WTC11 (cell line): ENCODE measurements around the gene POLR3A. TPM values are rescaled to one million over a fixed set of nuclear protein-coding genes. Genes with fewer than 3 reads are reported as not detected.

Experiments used
- ATAC-seq: fragments of 200-7000 bp; cut with Tn5 transposase; 2 replicates; pipeline ENCODE4 v1.10.0; 2021; ENCODE audit warnings: mild to moderate bottlenecking, moderate library complexity
- CTCF ChIA-PET: fragments of 300-600 bp; sonication (Branson Sonifier 250); formaldehyde crosslinking; loops from one replicate; lab custom pipeline; 2021; ENCODE audit warnings: antibody characterized with exemption; lab: Charles Lee
- POLR2A ChIA-PET: fragments of 350-600 bp; sonication (Branson Sonifier 250); formaldehyde crosslinking; loops from one replicate; lab custom pipeline; 2021; ENCODE audit warnings: antibody characterized with exemption; lab: Charles Lee
- DNase-seq: peaks from one replicate; pipeline ENCODE4 v3.0.0; 2021; ENCODE audit warnings: low spot score
- H3K27ac Mint-ChIP-seq: 2 replicates; pipeline ENCODE4 v1.8.0; 2021; ENCODE audit warnings: mixed read lengths
- H3K27me3 Mint-ChIP-seq: 2 replicates; pipeline ENCODE4 v1.8.0; 2021; ENCODE audit warnings: low read depth, mild to moderate bottlenecking, moderate library complexity, mixed read lengths
- H3K36me3 Mint-ChIP-seq: 2 replicates; pipeline ENCODE4 v1.8.0; 2021; ENCODE audit warnings: mixed read lengths
- H3K4me1 Mint-ChIP-seq: 2 replicates; pipeline ENCODE4 v1.8.0; 2022; ENCODE audit warnings: mixed read lengths
- H3K4me3 Mint-ChIP-seq: 2 replicates; pipeline ENCODE4 v1.8.0; 2021; ENCODE audit warnings: mild to moderate bottlenecking, moderate library complexity, mixed read lengths
- H3K9me3 Mint-ChIP-seq: 2 replicates; pipeline ENCODE4 v1.8.0; 2021; ENCODE audit warnings: mixed read lengths
- AR ChIP-seq: fragments of 250-450 bp; sonication (Bioruptor Pico); IDR thresholded peaks from 2 replicates; pipeline ENCODE4 v1.9.0; 2021; ENCODE audit warnings: mild to moderate bottlenecking
- ATF3 ChIP-seq: sonication (generic); formaldehyde crosslinking; conservative IDR thresholded peaks from 2 replicates; pipeline ENCODE4 v1.8.1; 2022; ENCODE audit warnings: mild to moderate bottlenecking, missing genetic modification reagents
- CREB1 ChIP-seq: sonication (generic); formaldehyde crosslinking; IDR thresholded peaks from 2 replicates; pipeline ENCODE4 v1.8.0; 2023; ENCODE audit warnings: mild to moderate bottlenecking, missing genetic modification reagents
- CREM ChIP-seq: sonication (generic); formaldehyde crosslinking; IDR thresholded peaks from 2 replicates; pipeline ENCODE4 v1.8.1; 2022; ENCODE audit warnings: mild to moderate bottlenecking, missing genetic modification reagents, moderate library complexity
- E2F5 ChIP-seq: sonication (generic); formaldehyde crosslinking; IDR thresholded peaks from 2 replicates; pipeline ENCODE4 v1.8.1; 2022; ENCODE audit warnings: mild to moderate bottlenecking, moderate library complexity, missing genetic modification reagents
- FOXJ3 ChIP-seq: sonication (generic); formaldehyde crosslinking; IDR thresholded peaks from 2 replicates; pipeline ENCODE4 v1.9.0; 2021; ENCODE audit warnings: missing genetic modification reagents, mild to moderate bottlenecking, borderline replicate concordance
- FOXK1 ChIP-seq: sonication (generic); formaldehyde crosslinking; IDR thresholded peaks from 2 replicates; pipeline ENCODE4 v1.8.0; 2022; ENCODE audit warnings: mild to moderate bottlenecking, moderate library complexity, missing genetic modification reagents
- KAT7 ChIP-seq: sonication (generic); formaldehyde crosslinking; IDR thresholded peaks from 2 replicates; pipeline ENCODE4 v1.8.1; 2023; ENCODE audit warnings: missing genetic modification reagents, mild to moderate bottlenecking, borderline replicate concordance
- MAX ChIP-seq: sonication (generic); formaldehyde crosslinking; IDR thresholded peaks from 2 replicates; pipeline ENCODE4 v1.8.0; 2022; ENCODE audit warnings: mild to moderate bottlenecking, missing genetic modification reagents
- MYBL2 ChIP-seq: sonication (generic); formaldehyde crosslinking; IDR thresholded peaks from 2 replicates; pipeline ENCODE4 v1.8.1; 2023; ENCODE audit warnings: mild to moderate bottlenecking, moderate library complexity, missing genetic modification reagents
- NFATC4 ChIP-seq: fragments of 250-450 bp; sonication (Bioruptor Pico); IDR thresholded peaks from 2 replicates; pipeline ENCODE4 v1.9.0; 2021; ENCODE audit warnings: mild to moderate bottlenecking
- NFYB ChIP-seq: sonication (generic); formaldehyde crosslinking; conservative IDR thresholded peaks from 2 replicates; pipeline ENCODE4 v1.8.0; 2022; ENCODE audit warnings: low read depth, missing genetic modification reagents
- NR3C1 ChIP-seq: sonication (generic); formaldehyde crosslinking; conservative IDR thresholded peaks from 2 replicates; pipeline ENCODE4 v1.8.1; 2023; ENCODE audit warnings: low read depth, mild to moderate bottlenecking, missing genetic modification reagents
- PRDM15 ChIP-seq: sonication (generic); formaldehyde crosslinking; IDR thresholded peaks from 2 replicates; pipeline ENCODE4 v1.8.0; 2022; ENCODE audit warnings: missing genetic modification reagents
- PRRX2 ChIP-seq: fragments of 250-450 bp; sonication (Bioruptor Pico); IDR thresholded peaks from 2 replicates; pipeline ENCODE4 v1.8.0; 2021; ENCODE audit warnings: mild to moderate bottlenecking
- RELA ChIP-seq: sonication (generic); formaldehyde crosslinking; IDR thresholded peaks from 2 replicates; pipeline ENCODE4 v1.8.1; 2022; ENCODE audit warnings: missing genetic modification reagents, mild to moderate bottlenecking, borderline replicate concordance
- SP1 ChIP-seq: sonication (generic); formaldehyde crosslinking; conservative IDR thresholded peaks from 2 replicates; pipeline ENCODE4 v1.8.1; 2022; ENCODE audit warnings: missing genetic modification reagents
- TEAD1 ChIP-seq: sonication (generic); formaldehyde crosslinking; IDR thresholded peaks from 2 replicates; pipeline ENCODE4 v1.8.0; 2022; ENCODE audit warnings: mild to moderate bottlenecking, missing genetic modification reagents
- ZBTB21 ChIP-seq: sonication (generic); formaldehyde crosslinking; IDR thresholded peaks from 2 replicates; pipeline ENCODE4 v1.8.1; 2023; ENCODE audit warnings: mild to moderate bottlenecking, missing genetic modification reagents, borderline replicate concordance
- ZNF263 ChIP-seq: sonication (generic); formaldehyde crosslinking; IDR thresholded peaks from 2 replicates; pipeline ENCODE4 v1.8.1; 2022; ENCODE audit warnings: low read depth, mild to moderate bottlenecking, moderate library complexity, missing genetic modification reagents
- ZNF396 ChIP-seq: fragments of 250-450 bp; sonication (Bioruptor Pico); IDR thresholded peaks from 2 replicates; pipeline ENCODE4 v1.8.0; 2021; ENCODE audit warnings: mild to moderate bottlenecking, moderate library complexity, borderline replicate concordance
- ZNF423 ChIP-seq: fragments of 250-450 bp; sonication (Bioruptor Pico); IDR thresholded peaks from 2 replicates; pipeline ENCODE4 v2.1.2; 2022; ENCODE audit warnings: mild to moderate bottlenecking, moderate library complexity
- total RNA-seq: library from RNA; stranded (reverse); gene quantifications from 3 replicates; pipeline ENCODE4 v1.2.3, GENCODE V29; 2021
- TF ChIP-seq, protein P1 (sequence below): fragments of 250-450 bp; sonication (Bioruptor Pico); IDR thresholded peaks from 2 replicates; pipeline ENCODE4 v1.9.0; 2021; ENCODE audit warnings: moderate library complexity, mild to moderate bottlenecking, inconsistent platforms, borderline replicate concordance
- TF ChIP-seq, protein P2 (sequence below): sonication (generic); formaldehyde crosslinking; IDR thresholded peaks from 2 replicates; pipeline ENCODE4 v1.8.0; 2023; ENCODE audit warnings: mild to moderate bottlenecking, missing genetic modification reagents

Gene POLR3A
- total RNA-seq, 1 experiment from 2014 or later = 32.2 TPM

GRCh38 chr10:78013564-78013963 is 15.8 kb downstream of the POLR3A start:
- Mint-ChIP-seq H3K36me3 (peaks cover 75% of the 10 kb centered on the region), H3K4me1 (no peaks in the 10 kb centered on the region), H3K4me3 (no peak overlapping the region), H3K27ac (no peak overlapping the region), H3K9me3 (no peaks in the 10 kb centered on the region), H3K27me3 (no peaks in the 10 kb centered on the region)
- POLR2A ChIA-PET = no interaction called here
- TF ChIP-seq, protein P1, sequence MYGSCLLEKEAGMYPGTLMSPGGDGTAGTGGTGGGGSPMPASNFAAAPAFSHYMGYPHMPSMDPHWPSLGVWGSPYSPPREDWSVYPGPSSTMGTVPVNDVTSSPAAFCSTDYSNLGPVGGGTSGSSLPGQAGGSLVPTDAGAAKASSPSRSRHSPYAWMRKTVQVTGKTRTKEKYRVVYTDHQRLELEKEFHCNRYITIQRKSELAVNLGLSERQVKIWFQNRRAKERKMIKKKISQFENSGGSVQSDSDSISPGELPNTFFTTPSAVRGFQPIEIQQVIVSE (CRISPR knock-in tag) = no peak
- TF ChIP-seq FOXJ3 (CRISPR knock-in tag) = no peak
- TF ChIP-seq ZBTB21 (CRISPR knock-in tag) = no peak
- no peak for TF ChIP-seq TEAD1 (CRISPR knock-in tag)
- TF ChIP-seq E2F5 (CRISPR knock-in tag) = no peak
- TF ChIP-seq CREB1 (CRISPR knock-in tag) = no peak
- TF ChIP-seq PRDM15 (CRISPR knock-in tag) = no peak
- no peak for TF ChIP-seq CREM (CRISPR knock-in tag)
- no peak for TF ChIP-seq FOXK1
- TF ChIP-seq RELA = no peak
- TF ChIP-seq ZNF396 (CRISPR knock-in tag) = no peak
- TF ChIP-seq KAT7 = no peak
- ATAC-seq = no peak
- CTCF ChIA-PET = no interaction called here
- DNase-seq = no peak

DNA sequence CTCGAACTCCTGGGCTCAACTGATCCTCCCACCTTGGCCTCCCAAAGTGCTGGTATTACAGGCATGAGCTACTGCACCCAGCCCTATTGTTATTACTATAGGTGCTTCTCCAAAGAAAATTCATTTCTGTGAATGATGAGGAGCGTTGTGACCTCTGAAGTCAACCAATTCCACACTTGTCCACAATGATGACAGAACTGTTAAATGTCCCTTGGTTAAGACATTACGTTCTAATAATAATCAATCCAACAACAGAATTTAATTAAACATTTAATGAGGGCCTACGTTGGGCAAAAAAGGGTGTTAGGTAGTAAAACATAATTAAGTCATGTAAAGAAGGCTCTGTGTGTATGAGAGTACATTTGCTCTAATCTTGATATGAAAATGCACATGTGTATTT is 18.2 kb downstream of the POLR3A start:
- CTCF ChIA-PET = interaction anchor here (1.4 kb wide), 1 partner anchor 37 kb away, joined by 4 read pairs; no protein-coding TSS in a partner anchor
- H3K27me3 Mint-ChIP-seq = no peaks in the 10 kb centered on the region
- POLR2A ChIA-PET = no interaction called here

DNA sequence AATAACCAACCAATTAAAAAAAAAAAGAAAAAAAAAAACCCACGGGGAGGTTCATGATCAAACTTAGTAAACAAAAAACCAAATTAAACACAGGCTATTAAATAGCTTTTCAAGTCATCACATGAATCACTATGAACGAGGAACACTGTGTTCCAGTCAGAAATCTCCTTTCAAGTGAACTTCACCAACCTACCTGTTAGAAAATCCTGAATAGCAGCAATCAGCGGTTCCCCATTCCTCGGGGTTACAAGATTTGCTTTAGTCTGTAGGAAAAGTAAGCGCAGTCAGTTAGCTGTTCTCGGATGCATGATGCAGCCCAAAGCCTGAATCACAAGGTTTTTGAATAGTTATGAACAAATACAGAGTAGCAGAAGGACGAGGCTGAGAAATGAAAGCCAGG is 19.0 kb downstream of the POLR3A start:
- no peaks in the 10 kb centered on the region for H3K9me3 Mint-ChIP-seq
- no peak for ATAC-seq
- H3K4me3 Mint-ChIP-seq = no peak overlapping the region
- H3K27me3 Mint-ChIP-seq = no peaks in the 10 kb centered on the region
- DNase-seq = no peak
- ChIA-PET CTCF (no interaction called here), POLR2A (no interaction called here)
- H3K27ac Mint-ChIP-seq = no peak overlapping the region
- H3K4me1 Mint-ChIP-seq = no peaks in the 10 kb centered on the region
- H3K36me3 Mint-ChIP-seq = peaks cover 82% of the 10 kb centered on the region
- TF ChIP-seq MYBL2 (CRISPR knock-in tag) (no peak), NFATC4 (CRISPR knock-in tag) (no peak), NFYB (no peak), MAX (CRISPR knock-in tag) (no peak), SP1 (CRISPR knock-in tag) (no peak), AR (no peak), ATF3 (CRISPR knock-in tag) (no peak), ZBTB21 (CRISPR knock-in tag) (no peak), CREB1 (CRISPR knock-in tag) (no peak), PRRX2 (CRISPR knock-in tag) (no peak), ZNF423 (CRISPR knock-in tag) (no peak), NR3C1 (no peak)
- TF ChIP-seq, protein P2, sequence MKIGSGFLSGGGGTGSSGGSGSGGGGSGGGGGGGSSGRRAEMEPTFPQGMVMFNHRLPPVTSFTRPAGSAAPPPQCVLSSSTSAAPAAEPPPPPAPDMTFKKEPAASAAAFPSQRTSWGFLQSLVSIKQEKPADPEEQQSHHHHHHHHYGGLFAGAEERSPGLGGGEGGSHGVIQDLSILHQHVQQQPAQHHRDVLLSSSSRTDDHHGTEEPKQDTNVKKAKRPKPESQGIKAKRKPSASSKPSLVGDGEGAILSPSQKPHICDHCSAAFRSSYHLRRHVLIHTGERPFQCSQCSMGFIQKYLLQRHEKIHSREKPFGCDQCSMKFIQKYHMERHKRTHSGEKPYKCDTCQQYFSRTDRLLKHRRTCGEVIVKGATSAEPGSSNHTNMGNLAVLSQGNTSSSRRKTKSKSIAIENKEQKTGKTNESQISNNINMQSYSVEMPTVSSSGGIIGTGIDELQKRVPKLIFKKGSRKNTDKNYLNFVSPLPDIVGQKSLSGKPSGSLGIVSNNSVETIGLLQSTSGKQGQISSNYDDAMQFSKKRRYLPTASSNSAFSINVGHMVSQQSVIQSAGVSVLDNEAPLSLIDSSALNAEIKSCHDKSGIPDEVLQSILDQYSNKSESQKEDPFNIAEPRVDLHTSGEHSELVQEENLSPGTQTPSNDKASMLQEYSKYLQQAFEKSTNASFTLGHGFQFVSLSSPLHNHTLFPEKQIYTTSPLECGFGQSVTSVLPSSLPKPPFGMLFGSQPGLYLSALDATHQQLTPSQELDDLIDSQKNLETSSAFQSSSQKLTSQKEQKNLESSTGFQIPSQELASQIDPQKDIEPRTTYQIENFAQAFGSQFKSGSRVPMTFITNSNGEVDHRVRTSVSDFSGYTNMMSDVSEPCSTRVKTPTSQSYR (CRISPR knock-in tag) = no peak

More for the DNA sequence above, 18.2 kb downstream of the POLR3A start:
- Mint-ChIP-seq H3K27ac (no peak overlapping the region), H3K36me3 (peaks cover 81% of the 10 kb centered on the region), H3K4me1 (no peaks in the 10 kb centered on the region), H3K4me3 (no peak overlapping the region), H3K9me3 (no peaks in the 10 kb centered on the region)
- TF ChIP-seq ZNF263 (CRISPR knock-in tag) = no peak
- DNase-seq (no peak), ATAC-seq (no peak)
